Upper lobe of left lung (tissue), 4 donors: ENCODE results near the gene CXCR1.

Experiments
- POLR2A ChIP-seq, 4 donors: fragments of 450-650 bp; IDR thresholded peaks; one replicate each; pipeline ENCODE4 v1.5.1; 2016 to 2017; ENCODE audit warnings: antibody characterized with exemption in 4 of 4, mild to moderate bottlenecking in 2 of 4
- POLR2AphosphoS5 ChIP-seq, 2 donors: sonication (generic); formaldehyde crosslinking; IDR thresholded peaks; one replicate each; pipeline ENCODE4 v1.5.1; 2017; ENCODE audit warnings: antibody characterized with exemption in 2 of 2
- TF ChIP-seq, protein P1 (sequence below), 6 experiments: fragments of 450-650 bp in 4 of 6; fragments of 200-600 bp in 2 of 6; sonication (generic) in 2 of 6; IDR thresholded peaks; one replicate each; pipeline ENCODE4 v1.5.1; 2016 to 2019; ENCODE audit warnings: antibody characterized with exemption in 6 of 6

- TF ChIP-seq, protein P1, sequence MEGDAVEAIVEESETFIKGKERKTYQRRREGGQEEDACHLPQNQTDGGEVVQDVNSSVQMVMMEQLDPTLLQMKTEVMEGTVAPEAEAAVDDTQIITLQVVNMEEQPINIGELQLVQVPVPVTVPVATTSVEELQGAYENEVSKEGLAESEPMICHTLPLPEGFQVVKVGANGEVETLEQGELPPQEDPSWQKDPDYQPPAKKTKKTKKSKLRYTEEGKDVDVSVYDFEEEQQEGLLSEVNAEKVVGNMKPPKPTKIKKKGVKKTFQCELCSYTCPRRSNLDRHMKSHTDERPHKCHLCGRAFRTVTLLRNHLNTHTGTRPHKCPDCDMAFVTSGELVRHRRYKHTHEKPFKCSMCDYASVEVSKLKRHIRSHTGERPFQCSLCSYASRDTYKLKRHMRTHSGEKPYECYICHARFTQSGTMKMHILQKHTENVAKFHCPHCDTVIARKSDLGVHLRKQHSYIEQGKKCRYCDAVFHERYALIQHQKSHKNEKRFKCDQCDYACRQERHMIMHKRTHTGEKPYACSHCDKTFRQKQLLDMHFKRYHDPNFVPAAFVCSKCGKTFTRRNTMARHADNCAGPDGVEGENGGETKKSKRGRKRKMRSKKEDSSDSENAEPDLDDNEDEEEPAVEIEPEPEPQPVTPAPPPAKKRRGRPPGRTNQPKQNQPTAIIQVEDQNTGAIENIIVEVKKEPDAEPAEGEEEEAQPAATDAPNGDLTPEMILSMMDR (IDR thresholded peaks at IDR 0.05), result no peak
- peak in 1 of 2 donors; percentile 25 for TF ChIP-seq POLR2AphosphoS5 (IDR thresholded peaks at IDR 0.05)
- TF ChIP-seq POLR2A (IDR thresholded peaks at IDR 0.05), result no peak
These were observed at the start of gene CXCR1 for GRCh38 chr2:218166791-218167190.
